HUES6 (cell line): ENCODE results near the gene GNG7.
"Not testable (repeated sequence)": the region's sequence is repeated elsewhere in the genome, so short reads cannot be mapped to it uniquely, and the experiment has no call there.

Experiments
- H3K27ac ChIP-seq: 2 replicates; pipeline ENCODE4 v1.7.0; 2013; ENCODE audit warnings: low read depth, mild to moderate bottlenecking, low read length, inconsistent platforms
- H3K27me3 ChIP-seq: 2 replicates; pipeline ENCODE4 v1.6.1; 2013; ENCODE audit warnings: low read length; ENCODE audit not compliant: control insufficient read depth, insufficient read depth
- H3K36me3 ChIP-seq: 2 replicates; pipeline ENCODE4 v1.6.1; 2013; ENCODE audit warnings: low read length; ENCODE audit not compliant: control insufficient read depth, insufficient read depth
- H3K4me1 ChIP-seq: 2 replicates; pipeline ENCODE4 v1.6.1; 2013; ENCODE audit warnings: low read length; ENCODE audit not compliant: control insufficient read depth, insufficient read depth
- H3K4me3 ChIP-seq: 2 replicates; pipeline ENCODE4 v1.5.1; 2013; ENCODE audit warnings: low read depth, low read length
- H3K9ac ChIP-seq: one replicate; pipeline ENCODE4 v1.6.1; 2013; ENCODE audit warnings: mild to moderate bottlenecking, low read length
- H3K9me3 ChIP-seq: 2 replicates; pipeline ENCODE4 v1.6.1; 2013; ENCODE audit warnings: low read depth, low read length; ENCODE audit not compliant: control insufficient read depth, insufficient read depth

GNG7 gene

DNA sequence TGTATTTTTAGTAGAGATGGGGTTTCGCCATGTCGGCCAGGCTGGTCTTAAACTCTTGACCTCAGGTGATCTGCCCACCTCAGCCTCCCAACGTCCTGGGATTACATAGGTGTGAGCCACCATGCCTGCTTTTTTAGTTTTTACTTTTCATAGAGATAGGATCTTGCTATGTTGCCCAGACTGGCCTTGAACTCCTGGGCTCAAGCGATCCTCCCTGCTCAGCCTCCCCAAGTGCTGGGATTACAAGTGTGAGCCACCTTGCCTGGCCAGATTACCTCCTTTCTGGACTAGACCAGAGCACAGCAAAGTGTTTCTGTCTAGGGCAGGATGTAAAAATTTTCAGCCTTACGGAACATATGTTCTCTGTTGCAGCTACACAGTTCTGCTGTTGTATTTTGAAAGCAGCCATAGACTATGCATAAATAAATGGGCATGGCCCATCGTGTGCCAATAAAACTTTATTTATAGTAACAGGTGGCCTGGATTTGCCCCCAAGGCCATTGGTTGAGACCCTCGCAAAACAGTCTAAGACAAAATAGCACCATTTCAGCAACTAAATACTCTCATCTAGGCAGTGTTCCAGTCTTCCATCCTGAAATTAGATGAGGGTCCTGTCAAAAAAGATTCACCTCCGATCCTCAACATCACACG lies 36.0 kb downstream of the GNG7 start:
- peaks cover 15% of the 10 kb centered on the region for H3K9me3 ChIP-seq
- no peak overlapping the region for H3K27ac ChIP-seq
- no peaks in the 10 kb centered on the region for H3K27me3 ChIP-seq
- H3K36me3 ChIP-seq, result no peaks in the 10 kb centered on the region
- H3K9ac ChIP-seq, result no peak overlapping the region
- H3K4me3 ChIP-seq, result no peak overlapping the region
- H3K4me1 ChIP-seq, result no peaks in the 10 kb centered on the region

- Histone ChIP-seq H3K4me1 (no peaks in the 10 kb centered on the region), H3K9ac (no peak overlapping the region), H3K27ac (no peak overlapping the region), H3K9me3 (peaks cover 16% of the 10 kb centered on the region), H3K27me3 (no peaks in the 10 kb centered on the region), H3K36me3 (no peaks in the 10 kb centered on the region), H3K4me3 (no peak overlapping the region)
Observed at GRCh38 chr19:2665103-2665502, 37.4 kb downstream of the GNG7 start.

DNA sequence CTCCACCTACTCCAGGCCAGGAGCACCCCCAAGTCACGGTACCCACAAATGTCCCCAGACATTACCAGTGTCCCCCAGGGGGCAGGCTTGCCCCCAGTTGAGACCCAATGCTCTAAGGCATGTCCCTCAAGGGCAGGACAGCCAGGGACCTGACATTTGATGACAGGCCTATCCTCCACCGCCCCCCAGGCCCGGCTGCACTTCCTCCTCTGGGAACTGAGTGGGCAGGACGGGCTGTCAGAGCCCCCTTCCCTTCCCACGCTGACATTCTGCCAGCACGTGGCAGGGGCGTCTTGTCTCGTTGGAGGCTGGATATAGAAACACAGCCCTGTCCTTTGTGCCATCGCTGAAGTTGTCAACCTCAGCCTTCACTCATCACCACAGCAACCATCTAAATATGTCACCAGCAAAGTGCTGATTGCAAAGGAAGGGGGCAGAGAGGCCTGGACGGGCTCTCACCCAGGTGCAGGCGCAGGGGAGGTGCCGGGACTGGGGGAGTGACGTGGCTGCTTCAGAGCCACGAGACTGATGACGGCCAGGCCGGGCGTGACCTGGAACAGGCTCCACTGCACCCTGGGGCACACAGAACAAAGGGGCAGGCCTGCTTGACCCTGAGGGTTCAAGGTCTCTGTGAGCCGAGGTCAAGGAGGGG lies 38.4 kb downstream of the GNG7 start:
- Histone ChIP-seq H3K27ac (no peak overlapping the region), H3K9me3 (peaks cover 16% of the 10 kb centered on the region), H3K9ac (no peak overlapping the region), H3K27me3 (no peaks in the 10 kb centered on the region), H3K4me3 (no peak overlapping the region), H3K4me1 (no peaks in the 10 kb centered on the region), H3K36me3 (no peaks in the 10 kb centered on the region)

- Histone ChIP-seq H3K27me3 (no peaks in the 10 kb centered on the region), H3K36me3 (no peaks in the 10 kb centered on the region), H3K4me3 (no peak overlapping the region), H3K27ac (no peak overlapping the region), H3K9me3 (peaks cover 16% of the 10 kb centered on the region), H3K4me1 (no peaks in the 10 kb centered on the region), H3K9ac (no peak overlapping the region)
Observed at GRCh38 chr19:2661615-2662014, 40.9 kb downstream of the GNG7 start.

DNA sequence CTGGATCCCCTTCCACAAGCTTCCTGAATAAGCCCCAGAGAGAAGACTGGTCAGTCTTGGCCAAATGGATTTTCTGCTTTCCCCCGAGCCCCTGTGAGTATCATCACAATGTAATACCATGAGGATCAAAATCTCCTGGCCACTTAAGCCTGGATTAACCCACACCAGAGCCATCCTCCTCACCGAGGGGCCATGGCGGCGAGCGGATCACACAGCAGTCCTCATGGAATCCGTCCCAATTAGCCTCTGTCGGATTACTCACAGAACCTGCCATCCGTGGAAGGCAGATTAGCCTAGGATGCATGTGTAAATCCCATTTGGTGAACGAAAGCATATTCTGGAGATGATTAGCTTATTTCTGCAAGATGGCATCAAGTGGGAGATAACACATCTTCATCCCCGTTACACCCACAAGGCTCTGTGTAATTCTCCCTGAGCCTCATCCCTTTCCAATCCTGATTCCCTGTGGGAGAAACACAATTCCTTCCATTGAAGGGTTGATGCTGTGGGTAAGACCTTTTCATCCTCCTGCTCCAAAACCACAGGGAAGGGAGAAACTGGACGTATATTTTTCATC lies 42.5 kb downstream of the GNG7 start:
- H3K4me3 ChIP-seq, result no peak overlapping the region
- no peak overlapping the region for H3K9ac ChIP-seq
- no peaks in the 10 kb centered on the region for H3K36me3 ChIP-seq
- H3K9me3 ChIP-seq, result peaks cover 16% of the 10 kb centered on the region
- no peak overlapping the region for H3K27ac ChIP-seq
- H3K4me1 ChIP-seq, result no peaks in the 10 kb centered on the region
- no peaks in the 10 kb centered on the region for H3K27me3 ChIP-seq

DNA sequence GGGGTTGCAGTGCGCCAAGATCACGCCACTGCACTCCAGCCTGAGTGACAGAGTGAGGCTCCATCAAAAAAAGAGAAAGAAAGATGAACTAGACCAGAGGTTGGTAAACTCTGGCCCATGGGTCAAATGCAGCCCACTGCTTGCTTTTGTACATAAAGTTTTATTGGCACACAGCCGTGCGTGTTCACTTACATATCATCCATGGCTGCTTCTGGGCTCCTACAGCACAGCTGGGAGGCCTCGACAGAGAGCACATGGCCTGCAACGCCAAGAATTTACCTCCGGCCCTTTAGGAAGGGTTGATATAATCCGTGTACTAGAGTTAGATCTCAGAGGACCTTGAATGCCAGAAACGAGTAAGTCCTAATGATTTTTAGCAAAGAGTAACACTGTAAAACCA lies 46.0 kb downstream of the GNG7 start:
- Histone ChIP-seq H3K4me1 (peaks cover 13% of the 10 kb centered on the region), H3K27ac (no peak overlapping the region), H3K27me3 (no peaks in the 10 kb centered on the region)

GRCh38 chr19:2653710-2654707 lies 48.5 kb downstream of the GNG7 start:
- no peaks in the 10 kb centered on the region for H3K9me3 ChIP-seq
- peak overlapping the region; percentile 45 for H3K4me3 ChIP-seq
- no peaks in the 10 kb centered on the region for H3K27me3 ChIP-seq
- no peaks in the 10 kb centered on the region for H3K36me3 ChIP-seq
- peaks cover 13% of the 10 kb centered on the region for H3K4me1 ChIP-seq
- no peak overlapping the region for H3K27ac ChIP-seq
- no peak overlapping the region for H3K9ac ChIP-seq

More for the DNA sequence above, 46.0 kb downstream of the GNG7 start:
- H3K36me3 ChIP-seq, result no peaks in the 10 kb centered on the region
- no peak overlapping the region for H3K9ac ChIP-seq
- no peak overlapping the region for H3K4me3 ChIP-seq
- peaks cover 2% of the 10 kb centered on the region for H3K9me3 ChIP-seq

GRCh38 chr19:2653218-2653617 lies 49.3 kb downstream of the GNG7 start:
- no peaks in the 10 kb centered on the region for H3K27me3 ChIP-seq
- H3K36me3 ChIP-seq, result no peaks in the 10 kb centered on the region
- no peak overlapping the region for H3K27ac ChIP-seq
- no peak overlapping the region for H3K4me3 ChIP-seq
- H3K9me3 ChIP-seq, result no peaks in the 10 kb centered on the region
- H3K4me1 ChIP-seq, result peaks cover 13% of the 10 kb centered on the region
- H3K9ac ChIP-seq, result no peak overlapping the region

DNA sequence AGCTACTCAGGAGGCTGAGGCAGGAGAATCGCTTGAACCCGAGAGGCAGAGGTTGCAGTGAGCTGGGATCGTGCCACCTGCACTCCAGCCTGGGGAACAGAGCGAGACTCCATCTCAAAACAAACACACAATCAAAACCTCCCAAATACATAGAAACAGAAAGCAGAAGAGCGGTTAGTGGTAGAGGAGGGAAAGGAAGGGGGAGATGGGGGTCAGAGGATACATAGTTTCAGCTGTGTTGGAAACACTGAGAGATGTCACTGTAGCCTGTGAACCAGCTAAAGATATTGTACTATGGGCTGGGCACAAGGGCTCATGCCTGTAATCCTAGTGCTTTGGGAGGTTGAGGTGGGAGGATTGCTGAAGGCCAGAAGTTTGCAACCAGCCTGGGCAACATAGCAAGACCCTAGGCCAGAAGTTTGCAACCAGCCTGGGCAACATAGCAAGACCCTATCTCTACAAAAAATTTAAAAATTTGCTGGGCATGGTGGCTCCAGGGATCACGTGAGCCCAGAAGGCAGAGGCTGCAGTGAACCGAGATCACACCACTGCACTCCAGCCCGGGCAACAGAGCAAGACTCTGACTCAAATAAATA lies 49.9 kb downstream of the GNG7 start:
- Histone ChIP-seq H3K9me3 (no peaks in the 10 kb centered on the region), H3K27me3 (no peaks in the 10 kb centered on the region), H3K4me1 (peaks cover 13% of the 10 kb centered on the region), H3K36me3 (no peaks in the 10 kb centered on the region), H3K27ac (no peak overlapping the region), H3K9ac (no peak overlapping the region), H3K4me3 (no peak overlapping the region)

DNA sequence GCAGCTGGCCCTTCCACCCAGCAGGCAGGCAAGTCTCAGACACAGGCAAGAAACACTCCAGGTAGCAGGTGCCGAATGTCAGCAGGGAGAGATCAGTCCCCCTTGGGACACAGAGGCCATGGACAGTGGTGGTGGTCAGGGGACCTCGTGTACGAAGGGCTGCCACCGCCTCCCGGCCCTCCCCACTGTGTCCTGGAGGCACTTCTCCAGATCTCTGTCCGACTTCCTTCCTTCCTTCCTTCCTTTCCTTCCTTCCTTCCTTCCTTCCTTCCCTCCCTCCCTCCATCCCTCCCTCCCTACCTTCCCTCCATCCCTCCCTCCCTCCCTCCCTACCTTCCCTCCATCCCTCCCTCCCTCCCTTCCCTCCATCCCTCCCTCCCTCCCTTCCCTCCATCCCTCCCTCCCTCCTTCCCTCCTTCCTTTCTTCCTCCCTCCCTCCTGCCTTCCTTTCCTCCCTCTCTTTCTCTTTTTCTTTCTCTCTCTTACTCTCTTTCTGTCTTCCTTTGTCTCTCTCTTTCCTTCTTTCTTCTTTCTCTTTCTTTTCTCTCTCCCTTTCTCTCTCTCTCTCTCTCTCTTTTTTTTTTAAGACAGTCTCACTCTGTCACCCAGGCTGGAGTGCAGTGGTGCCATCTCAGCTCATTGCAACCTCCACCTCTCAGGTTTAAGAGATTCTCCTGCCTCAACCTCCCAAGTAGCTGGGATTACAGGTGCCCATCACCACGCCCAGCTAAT lies 51.3 kb downstream of the GNG7 start:
- H3K27ac ChIP-seq, H3K9me3 ChIP-seq, H3K9ac ChIP-seq, H3K36me3 ChIP-seq, H3K4me3 ChIP-seq, H3K27me3 ChIP-seq: not testable (repeated sequence)
- peaks cover 13% of the 10 kb centered on the region for H3K4me1 ChIP-seq
